HG02852 (cell line): ENCODE results near the gene SLC9A3.

Experiments used
- ATAC-seq: cut with Tn5 transposase; IDR thresholded peaks from one replicate; pipeline ENCODE4 v1.9.1; 2021; ENCODE audit warnings: mild to moderate bottlenecking, moderate library complexity; ENCODE audit not compliant: unreplicated experiment

SLC9A3 gene

DNA sequence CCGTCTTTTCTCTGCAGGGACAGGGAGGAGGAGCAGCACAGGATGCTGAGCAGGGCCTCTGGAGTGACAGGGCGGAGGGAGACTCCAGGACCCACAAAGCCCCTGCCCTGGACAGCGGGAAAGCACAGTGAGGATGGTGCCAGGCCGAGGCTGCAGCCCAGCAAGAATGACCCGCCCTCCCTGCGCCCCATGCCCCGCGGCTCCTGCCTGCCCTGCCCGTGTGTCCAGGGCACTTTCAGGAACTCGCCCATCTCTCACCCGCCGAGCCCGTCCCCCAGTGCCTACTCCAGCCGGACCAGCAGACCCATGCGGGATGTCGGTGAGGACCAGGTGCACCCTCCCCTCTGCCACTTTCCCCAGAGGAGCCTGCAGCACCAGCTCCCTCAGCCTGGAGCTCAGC is 90.4 kb downstream of the SLC9A3 start:
- no peak for ATAC-seq

DNA sequence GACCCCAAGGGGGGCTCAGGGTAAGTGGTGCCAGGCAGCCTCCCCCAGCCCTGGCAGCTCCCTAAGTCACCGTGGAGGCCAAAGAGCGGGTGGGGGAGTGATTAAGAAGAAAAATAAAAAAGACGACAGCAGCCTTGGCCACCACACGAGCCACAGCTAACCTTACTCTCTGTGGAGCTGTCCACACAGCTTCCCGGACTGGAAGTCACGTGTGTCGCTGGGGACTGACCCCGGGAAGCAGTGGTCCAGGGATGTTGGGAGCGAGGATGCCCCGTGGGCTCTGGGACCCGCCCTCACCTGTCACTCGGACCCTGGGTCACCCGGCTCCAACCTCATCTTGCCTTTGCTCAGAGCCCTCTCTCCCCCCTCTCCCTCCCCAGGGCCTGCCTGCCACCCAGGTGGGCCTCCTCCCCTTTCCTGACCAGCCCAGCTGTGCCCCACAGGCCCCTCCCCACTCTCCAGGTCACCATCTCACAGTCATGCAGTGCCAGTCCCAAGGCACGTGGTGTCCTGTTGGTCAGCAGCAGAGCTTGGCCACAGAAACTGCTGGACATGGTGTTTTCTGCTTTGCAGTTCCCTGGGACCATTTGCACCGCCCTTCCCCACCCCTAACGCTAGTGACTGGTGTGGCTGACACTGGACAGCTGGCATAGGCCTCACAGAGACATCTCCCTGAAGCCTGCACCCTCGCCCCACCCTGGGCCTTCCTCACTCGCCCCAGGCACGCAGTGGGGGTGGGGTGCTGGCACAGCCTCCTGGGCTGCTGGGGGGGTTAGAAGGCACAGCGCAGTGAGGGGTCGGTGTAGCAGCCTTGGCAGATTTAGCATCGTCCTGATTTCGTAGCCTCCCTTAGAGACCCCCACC is 91.1 kb downstream of the SLC9A3 start:
- no peak for ATAC-seq

DNA sequence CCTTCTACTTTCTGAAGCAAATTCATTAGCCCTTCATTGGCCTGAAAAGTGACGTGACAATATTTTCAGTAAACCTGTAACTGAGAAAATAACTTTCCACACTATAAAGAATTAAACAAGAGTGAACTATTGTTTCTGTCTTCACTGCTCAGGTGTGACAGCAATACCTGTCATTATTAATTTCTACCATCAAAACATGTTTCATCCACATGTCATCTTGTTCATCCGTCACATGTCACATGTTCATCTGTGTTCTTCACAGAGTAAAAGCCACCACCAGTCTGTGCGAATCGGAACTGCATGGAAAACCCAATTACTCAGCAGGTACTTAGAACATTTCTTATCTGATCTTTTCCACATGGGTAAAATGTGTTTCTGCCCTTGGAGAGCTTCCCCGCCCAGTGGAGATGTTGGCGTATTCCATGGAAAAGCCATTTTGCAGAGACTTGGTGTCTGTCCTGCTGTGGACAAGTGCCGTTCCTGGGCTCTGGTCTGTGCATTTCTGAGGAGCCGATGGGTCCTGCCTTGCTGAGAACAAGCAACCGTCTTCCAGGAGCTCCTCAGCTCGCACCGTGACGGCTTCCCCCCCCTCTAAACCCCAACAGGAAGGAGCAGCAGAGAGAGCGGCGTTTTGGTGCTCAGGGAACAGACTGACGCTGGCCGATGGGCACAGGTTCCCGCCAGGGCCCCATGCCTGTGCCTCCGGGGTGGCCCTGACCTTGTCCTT is 91.9 kb downstream of the SLC9A3 start:
- ATAC-seq: no peak

- ATAC-seq: no peak
Observed at GRCh38 chr5:431711-432050, 92.6 kb downstream of the SLC9A3 start.

DNA sequence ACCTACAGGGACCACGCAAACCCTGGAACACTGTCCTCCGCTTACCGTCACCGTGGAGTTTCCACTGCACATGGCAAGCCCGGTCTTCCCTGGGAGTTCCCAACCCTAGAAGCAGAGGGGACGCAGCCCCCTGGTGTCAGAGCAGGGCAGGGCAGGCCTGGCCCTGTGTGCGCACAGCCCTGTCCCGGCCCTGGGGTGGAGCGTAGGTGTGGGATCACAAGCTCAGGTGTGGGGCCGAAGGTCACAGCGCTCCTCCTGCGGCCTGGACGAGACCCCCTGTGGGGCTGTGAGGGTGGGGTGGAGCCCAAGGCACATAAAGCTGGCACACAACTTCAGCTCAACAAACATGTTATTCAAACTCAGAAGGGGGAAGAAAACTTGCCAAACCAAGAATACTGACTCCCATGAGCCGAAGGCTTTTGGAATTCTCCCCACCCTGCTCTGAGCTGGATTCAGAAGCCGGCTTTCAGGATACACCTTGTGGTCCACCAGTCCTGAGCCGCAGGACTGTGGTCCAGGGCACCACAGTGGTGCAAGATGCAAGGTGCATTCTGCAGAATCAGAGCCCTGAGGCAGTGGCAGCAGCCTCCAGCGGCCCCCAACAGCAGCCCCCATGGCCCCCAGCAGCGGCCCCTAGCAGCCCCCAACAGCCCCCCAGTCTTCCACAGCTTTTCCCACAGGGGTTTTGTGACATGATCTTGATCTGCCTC is 93.1 kb downstream of the SLC9A3 start:
- peak; percentile 58 for ATAC-seq

- ATAC-seq: no peak
Observed at GRCh38 chr5:430214-430925, 93.9 kb downstream of the SLC9A3 start.

- no peak for ATAC-seq
Observed at GRCh38 chr5:429453-430188, 94.6 kb downstream of the SLC9A3 start.

GRCh38 chr5:428754-429452 is 95.3 kb downstream of the SLC9A3 start:
- ATAC-seq: no peak

- ATAC-seq: no peak
Observed at GRCh38 chr5:428219-428618, 96.0 kb downstream of the SLC9A3 start.

- ATAC-seq: no peak
Observed at GRCh38 chr5:427415-428087, 96.7 kb downstream of the SLC9A3 start.

DNA sequence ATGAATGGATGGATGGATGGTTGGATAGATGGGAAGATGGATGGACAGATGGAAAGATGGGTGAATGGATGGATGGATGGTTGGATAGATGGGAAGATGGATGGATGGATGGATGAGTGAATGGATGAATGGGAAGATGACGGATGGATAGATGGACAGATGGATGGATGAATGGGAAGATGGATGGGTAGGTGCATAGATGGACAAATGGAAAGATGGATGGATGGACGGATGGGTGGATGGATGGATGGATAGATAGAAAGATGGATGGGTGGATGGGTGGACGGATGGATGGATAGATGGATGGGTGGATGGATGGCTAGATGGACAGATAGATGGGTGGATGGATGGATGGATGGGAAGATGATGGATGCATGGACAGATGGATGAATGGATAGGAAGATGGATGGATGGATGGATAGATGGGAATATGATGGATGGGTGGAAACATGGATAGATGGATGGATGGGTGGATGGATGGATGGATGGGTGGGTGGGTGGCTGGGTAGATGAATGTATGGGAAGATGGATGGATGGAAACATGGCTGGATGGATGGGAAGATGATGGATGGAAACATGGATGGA is 97.8 kb downstream of the SLC9A3 start:
- no peak for ATAC-seq

DNA sequence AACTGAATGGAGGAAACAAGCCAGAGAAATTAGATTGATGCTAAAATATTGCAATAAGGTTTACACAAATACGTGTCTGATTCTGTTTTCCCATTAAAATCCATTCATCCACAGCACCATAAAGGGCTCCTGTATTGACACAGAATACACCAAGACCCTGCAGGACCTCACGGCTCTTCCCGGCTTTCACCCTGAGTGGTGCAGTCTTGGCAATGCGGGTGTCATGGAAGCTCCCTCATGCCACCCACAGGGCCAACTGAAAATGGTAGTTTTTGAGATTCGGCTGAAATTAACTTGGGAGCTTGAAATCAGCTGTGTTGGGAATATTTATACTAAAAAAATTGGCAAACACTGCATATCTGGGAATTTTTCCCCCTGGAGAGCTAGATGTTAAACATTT is 98.5 kb downstream of the SLC9A3 start:
- ATAC-seq: no peak

DNA sequence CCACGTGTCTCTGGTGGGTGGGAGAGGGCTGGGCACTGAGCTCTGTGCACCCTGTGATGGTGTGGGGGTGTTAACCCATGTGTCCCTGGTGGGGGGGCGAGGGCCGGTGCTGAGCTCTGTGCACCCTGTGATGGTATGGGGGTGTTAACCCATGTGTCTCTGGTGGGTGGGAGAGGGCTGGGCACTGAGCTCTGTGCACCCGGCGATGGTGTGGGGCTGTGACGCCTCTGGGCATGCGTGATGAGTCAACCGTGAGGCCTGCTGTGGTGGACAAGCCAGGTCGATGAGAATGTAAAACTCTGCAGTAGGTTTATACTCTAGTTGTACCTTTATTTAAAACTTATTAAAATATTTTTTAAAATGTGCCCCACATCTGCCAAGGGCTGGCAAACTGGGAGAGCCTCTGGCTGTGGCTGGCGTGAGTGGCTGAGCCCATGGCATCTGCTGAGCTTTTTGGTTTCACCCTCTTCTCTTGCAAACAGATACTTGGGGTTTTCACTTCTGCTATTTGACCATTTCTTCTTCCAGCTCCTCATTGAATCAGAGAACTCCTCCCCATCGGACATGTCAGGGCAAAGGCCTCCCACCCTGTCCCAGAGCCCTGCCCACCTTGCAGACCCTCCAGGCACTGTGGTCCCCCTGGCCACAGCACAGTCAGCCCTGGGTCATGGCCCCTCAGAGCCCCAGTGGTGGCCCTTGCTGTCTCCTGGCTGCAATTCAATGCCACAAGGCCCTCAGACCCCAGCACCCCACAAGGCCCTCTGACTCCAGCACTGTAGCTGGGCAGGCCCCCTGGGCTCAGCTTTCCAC is 99.7 kb downstream of the SLC9A3 start:
- ATAC-seq: peak; percentile 84

DNA sequence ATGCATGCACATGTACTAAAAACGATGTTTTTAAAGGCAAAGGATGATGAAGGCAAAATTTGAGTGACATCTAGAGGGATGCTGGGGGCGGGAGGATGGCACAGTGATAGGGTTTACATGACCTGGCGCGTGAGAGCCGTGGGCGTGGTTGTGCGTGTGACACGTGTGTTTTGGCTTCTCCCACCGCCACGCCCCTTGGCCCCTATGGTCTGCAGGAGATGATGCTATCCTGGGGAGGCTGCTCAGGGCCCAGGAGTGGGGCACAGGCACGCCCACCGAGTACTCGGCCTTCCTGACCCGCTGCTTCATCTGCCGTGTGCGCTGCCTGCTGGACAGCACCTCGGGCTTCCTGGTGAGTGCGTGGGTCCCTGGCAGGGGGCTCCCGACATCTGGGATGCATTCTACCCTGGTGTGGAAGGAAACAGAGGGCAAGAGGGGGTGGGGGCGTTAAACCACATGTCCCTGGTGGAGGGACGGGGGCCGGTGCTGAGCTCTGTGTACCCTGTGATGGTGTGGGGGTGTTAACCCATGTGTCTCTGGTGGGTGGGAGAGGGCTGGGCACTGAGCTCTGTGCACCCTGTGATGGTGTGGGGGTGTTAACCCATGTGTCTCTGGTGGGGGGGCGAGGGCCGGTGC is 100.5 kb downstream of the SLC9A3 start:
- no peak for ATAC-seq

DNA sequence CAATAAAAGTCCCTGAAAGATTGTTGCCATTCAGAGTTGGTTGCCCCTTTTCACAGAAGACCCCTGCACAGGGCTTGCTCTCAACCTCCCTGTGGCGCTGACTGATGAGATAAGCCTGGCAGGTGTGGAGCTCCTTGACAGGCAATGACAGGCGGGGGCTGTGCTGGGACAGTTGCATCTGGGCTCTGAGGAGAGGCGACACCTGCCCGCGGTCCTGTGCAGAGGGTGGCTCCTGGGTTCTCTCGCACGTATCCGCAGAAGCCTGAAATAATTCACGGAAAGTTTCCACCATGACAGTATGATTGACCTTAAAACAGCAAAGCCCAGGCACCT is 101.0 kb downstream of the SLC9A3 start:
- no peak for ATAC-seq

- ATAC-seq: no peak
Observed at GRCh38 chr5:422323-423232, 101.7 kb downstream of the SLC9A3 start.

DNA sequence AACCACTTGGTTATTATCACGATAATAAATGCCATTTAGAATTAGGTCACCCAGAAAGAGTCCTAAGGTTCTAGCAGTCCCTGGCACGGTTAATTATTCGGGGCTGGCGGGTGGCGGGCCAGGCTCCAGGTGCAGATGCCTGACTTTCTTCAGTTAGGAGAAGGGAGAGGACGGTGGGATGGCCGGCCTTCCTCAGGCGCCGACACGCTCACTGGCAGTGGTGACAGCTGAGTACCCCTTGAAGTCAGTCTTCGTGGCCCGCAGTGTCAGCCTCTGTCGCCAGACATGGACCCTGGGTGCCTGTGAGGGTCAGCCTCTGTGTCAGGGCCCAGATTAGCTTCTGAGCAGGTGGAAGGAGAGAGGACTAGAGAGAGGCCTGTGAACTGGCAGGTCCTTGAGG is 102.3 kb downstream of the SLC9A3 start:
- ATAC-seq: no peak
